Brain microvascular endothelial cell (primary cell): Measurements from ENCODE around the gene LRRC8D.

Experiments
- DNase-seq: peaks from one replicate; pipeline ENCODE4 v3.0.0-alpha.2; 2020
- H3K27ac ChIP-seq: fragments of 250-450 bp; sonication (Bioruptor Pico); 2 replicates; pipeline ENCODE4 v1.5.1; 2020; ENCODE audit warnings: mild to moderate bottlenecking, moderate library complexity
- H3K27me3 ChIP-seq: fragments of 250-450 bp; sonication (Bioruptor Pico); replicated peaks from 2 replicates; pipeline ENCODE4 v1.5.1; 2020; ENCODE audit warnings: mild to moderate bottlenecking
- H3K36me3 ChIP-seq: fragments of 250-450 bp; sonication (Bioruptor Pico); replicated peaks from 2 replicates; pipeline ENCODE4 v1.5.1; 2020; ENCODE audit warnings: mild to moderate bottlenecking
- H3K4me3 ChIP-seq: 2 replicates; pipeline ENCODE4 v1.5.1; 2011; ENCODE audit warnings: low read depth, mild to moderate bottlenecking, control low read depth, low read length, moderate library complexity
- in situ Hi-C: cut with HindIII; loops from 2 replicates; pipeline ENCODE4 v1.10.0; 2017; ENCODE audit warnings: low sequenced_read_pairs, low pct_ligation_motif_present
- TF ChIP-seq, protein P1 (sequence below): IDR thresholded peaks from 2 replicates; pipeline ENCODE4 v1.5.1; 2011; ENCODE audit warnings: low read depth, mild to moderate bottlenecking, moderate library complexity, low read length, control low read depth, inconsistent platforms; ENCODE audit errors: missing control alignments

LRRC8D gene

DNA sequence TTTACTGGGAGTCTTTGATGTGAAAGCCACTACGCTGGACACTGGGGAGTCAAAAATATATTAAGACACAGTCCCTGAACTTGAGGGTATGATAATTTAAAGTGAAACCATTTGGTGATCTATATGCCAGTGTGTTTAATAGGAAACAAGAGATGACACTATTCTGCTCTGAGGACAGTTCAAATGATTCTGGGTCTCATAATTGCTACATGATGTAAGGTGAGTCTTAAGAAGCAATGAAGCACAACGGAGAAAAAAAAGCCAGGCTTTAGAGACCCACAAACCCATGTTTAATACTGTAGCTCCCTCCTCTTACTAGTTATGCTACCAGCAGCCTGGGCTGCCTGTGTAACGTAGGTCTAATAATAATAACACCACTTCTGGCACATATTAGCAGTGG lies 14.2 kb upstream of the LRRC8D start:
- no peaks in the 10 kb centered on the region for H3K36me3 ChIP-seq
- H3K27me3 ChIP-seq: no peaks in the 10 kb centered on the region
- in situ Hi-C loops: loop anchor here (25.0 kb wide), 1 partner anchor 181 kb away; the partner anchor contains the start of gene ZNF326
- TF ChIP-seq, protein P1, sequence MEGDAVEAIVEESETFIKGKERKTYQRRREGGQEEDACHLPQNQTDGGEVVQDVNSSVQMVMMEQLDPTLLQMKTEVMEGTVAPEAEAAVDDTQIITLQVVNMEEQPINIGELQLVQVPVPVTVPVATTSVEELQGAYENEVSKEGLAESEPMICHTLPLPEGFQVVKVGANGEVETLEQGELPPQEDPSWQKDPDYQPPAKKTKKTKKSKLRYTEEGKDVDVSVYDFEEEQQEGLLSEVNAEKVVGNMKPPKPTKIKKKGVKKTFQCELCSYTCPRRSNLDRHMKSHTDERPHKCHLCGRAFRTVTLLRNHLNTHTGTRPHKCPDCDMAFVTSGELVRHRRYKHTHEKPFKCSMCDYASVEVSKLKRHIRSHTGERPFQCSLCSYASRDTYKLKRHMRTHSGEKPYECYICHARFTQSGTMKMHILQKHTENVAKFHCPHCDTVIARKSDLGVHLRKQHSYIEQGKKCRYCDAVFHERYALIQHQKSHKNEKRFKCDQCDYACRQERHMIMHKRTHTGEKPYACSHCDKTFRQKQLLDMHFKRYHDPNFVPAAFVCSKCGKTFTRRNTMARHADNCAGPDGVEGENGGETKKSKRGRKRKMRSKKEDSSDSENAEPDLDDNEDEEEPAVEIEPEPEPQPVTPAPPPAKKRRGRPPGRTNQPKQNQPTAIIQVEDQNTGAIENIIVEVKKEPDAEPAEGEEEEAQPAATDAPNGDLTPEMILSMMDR: no peak
- no peak for DNase-seq
- no peak overlapping the region for H3K27ac ChIP-seq
- H3K4me3 ChIP-seq: no peak overlapping the region

DNA sequence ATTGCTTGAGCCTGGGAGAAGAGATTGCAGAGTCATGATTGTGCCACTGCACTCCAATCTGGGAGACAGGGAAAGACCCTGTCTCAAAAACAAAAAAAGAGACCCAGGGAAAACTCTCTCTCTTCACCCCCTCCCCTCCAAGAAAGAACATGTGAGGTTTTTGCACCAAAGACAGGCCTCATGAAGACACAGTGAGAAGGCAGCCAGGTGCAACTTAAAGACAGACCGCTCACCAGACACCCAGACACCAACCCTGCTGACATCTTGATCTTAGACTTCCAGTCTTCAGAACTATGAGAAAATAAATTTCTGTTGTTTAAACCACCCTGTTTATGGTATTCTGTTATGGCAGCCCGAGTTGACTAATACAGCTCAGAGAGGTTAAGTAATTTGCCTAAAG lies 13.3 kb upstream of the LRRC8D start:
- H3K27me3 ChIP-seq: no peaks in the 10 kb centered on the region
- in situ Hi-C loops: loop anchor here (25.0 kb wide), 1 partner anchor 180 kb away; the partner anchor contains the start of gene ZNF326
- TF ChIP-seq, protein P1: no peak
- H3K36me3 ChIP-seq: no peaks in the 10 kb centered on the region
- H3K4me3 ChIP-seq: no peak overlapping the region
- DNase-seq: no peak
- H3K27ac ChIP-seq: no peak overlapping the region

DNA sequence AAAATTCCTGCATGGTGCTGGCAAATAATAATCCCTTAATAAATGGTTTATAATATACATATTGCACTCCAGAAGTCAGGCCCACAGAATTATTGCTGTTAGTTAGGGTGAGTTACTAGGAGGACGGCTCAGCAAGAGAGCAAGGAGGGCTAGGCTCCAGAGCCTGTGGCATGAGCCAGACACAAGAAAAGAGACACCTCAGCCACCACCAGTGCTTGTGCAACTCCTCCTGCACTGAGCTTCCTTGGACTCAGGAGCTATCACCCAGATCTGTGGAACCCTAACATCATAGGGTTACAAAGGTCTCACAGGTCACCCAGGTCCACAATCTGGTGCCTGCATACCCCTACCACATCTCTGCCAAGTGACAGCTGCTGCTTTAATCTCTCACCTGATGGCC lies 12.8 kb upstream of the LRRC8D start:
- Histone ChIP-seq H3K4me3 (no peak overlapping the region), H3K27ac (no peak overlapping the region), H3K36me3 (no peaks in the 10 kb centered on the region), H3K27me3 (no peaks in the 10 kb centered on the region)
- no peak for DNase-seq
- in situ Hi-C loops: loop anchor here (25.0 kb wide), 1 partner anchor 179 kb away; the partner anchor contains the start of gene ZNF326
- TF ChIP-seq, protein P1: no peak

DNA sequence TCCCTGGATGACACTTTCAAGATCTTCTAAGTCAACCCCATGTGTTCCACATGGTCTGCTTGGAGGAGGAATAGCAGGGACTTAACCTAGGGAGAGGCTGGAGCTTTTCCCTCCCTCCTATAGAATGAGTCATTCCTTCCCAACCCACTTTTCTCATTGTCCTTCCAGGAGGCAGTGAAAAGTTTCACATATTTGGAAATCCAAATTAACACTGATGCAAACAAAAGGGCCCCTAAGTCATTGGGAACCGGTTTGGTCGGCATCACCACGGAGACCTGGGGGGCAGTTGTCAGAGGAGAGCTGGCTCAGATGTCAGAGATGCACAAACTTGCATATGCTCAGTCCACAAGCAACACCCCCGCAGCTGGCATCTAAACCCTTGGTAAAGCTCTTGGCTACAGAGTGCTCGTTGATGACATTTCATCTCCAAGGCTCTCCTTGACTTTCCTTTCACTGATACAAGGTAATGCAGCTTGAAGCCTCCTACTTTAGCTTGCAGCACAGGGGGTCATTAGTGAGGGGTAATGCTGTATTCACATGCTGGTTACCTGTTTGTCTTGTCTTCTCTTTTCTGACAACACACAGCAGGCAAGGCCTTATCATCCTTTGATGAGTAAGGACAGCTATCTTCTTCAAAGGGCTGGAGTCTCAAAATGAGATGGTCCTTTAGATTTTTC lies 12.3 kb upstream of the LRRC8D start:
- TF ChIP-seq, protein P1: no peak
- no peaks in the 10 kb centered on the region for H3K36me3 ChIP-seq
- H3K27me3 ChIP-seq: no peaks in the 10 kb centered on the region
- H3K4me3 ChIP-seq: no peak overlapping the region
- H3K27ac ChIP-seq: no peak overlapping the region
- in situ Hi-C loops: loop anchor here (25.0 kb wide), 1 partner anchor 179 kb away; the partner anchor contains the start of gene ZNF326
- no peak for DNase-seq

DNA sequence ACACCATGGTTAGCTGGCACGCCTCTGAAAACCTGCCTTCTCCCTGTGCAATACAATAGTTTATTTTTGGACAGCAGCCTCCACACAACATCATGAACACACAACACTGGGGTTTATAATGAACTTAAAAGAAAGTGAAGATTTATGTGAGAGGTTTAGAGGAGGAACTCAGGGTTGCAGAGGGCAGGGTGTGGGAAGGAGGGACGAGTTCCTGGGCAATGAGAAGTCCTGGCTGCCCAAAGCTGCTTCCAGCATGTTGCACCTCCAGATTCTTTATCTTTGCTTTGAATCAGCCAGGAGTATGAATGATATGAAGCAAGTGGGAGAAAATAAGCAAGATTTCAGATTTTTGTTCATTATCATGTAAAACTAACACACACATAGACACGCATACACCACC lies 11.3 kb upstream of the LRRC8D start:
- no peaks in the 10 kb centered on the region for H3K27me3 ChIP-seq
- no peak overlapping the region for H3K27ac ChIP-seq
- in situ Hi-C loops: loop anchor here (25.0 kb wide), 1 partner anchor 178 kb away; the partner anchor contains the start of gene ZNF326
- TF ChIP-seq, protein P1: no peak
- H3K4me3 ChIP-seq: no peak overlapping the region
- H3K36me3 ChIP-seq: no peaks in the 10 kb centered on the region
- DNase-seq: no peak
